ENCODE measurements around the gene RBPJL. TPM values are rescaled to one million over a fixed set of nuclear protein-coding genes. Genes with fewer than 3 reads are reported as not detected.

The RBPJL gene
- total and polyA plus RNA-seq, 2 of the 8 experiments (the other 6 are each of a cell fraction or from before 2014, with no cell fraction given), result 0.67 to 1.3 TPM

- TF ChIP-seq CHD7 (IDR thresholded peaks at IDR 0.05; ENCODE audit: insufficient replicate concordance, low read length) (no peak), NRF1 (IDR thresholded peaks at IDR 0.05; ENCODE audit: low read depth, low read length) (no peak), TBP (IDR thresholded peaks at IDR 0.05; ENCODE audit: low read depth, low read length) (no peak), BRCA1 (IDR thresholded peaks at IDR 0.05; ENCODE audit: low read depth, low read length) (no peak), KDM4A (IDR thresholded peaks at IDR 0.05; ENCODE audit: low read depth, low read length, severe bottlenecking) (no peak), TAF7 (optimal IDR thresholded peaks at IDR 0.05; ENCODE audit: borderline replicate concordance, low read depth, low read length) (no peak), ZNF274 (IDR thresholded peaks at IDR 0.05; ENCODE audit: borderline replicate concordance, extremely low read depth, low read length) (no peak), SP1 (IDR thresholded peaks at IDR 0.05; ENCODE audit: low read depth, low read length) (no peak)
These were observed 52.4 kb downstream of the RBPJL start (continued) for GRCh38 chr20:45359069-45359405.
